DND-41 (cell line): ENCODE results near the gene PARVB.

Experiments used
- ATAC-seq: fragments of 200-7000 bp; cut with Tn5 transposase; 3 replicates; pipeline ENCODE4 v1.9.1; 2021; ENCODE audit warnings: low read depth; ENCODE audit not compliant: insufficient read depth
- DNase-seq: peaks from one replicate; pipeline ENCODE4 v3.0.0-alpha.2; 2020
- H2AFZ ChIP-seq: 2 replicates; pipeline ENCODE4 v1.6.0; 2012; ENCODE audit warnings: low read depth, low read length
- H3K27ac ChIP-seq: 2 replicates; pipeline ENCODE4 v1.5.1; 2012; ENCODE audit warnings: low read length, inconsistent platforms
- H3K27me3 ChIP-seq: fragments of 200-600 bp; sonication (generic); 2 replicates; pipeline ENCODE4 v1.6.0; 2012; ENCODE audit warnings: low read length, mild to moderate bottlenecking, inconsistent platforms; ENCODE audit not compliant: insufficient read depth, poor library complexity
- H3K36me3 ChIP-seq: 2 replicates; pipeline ENCODE4 v1.5.1; 2012; ENCODE audit warnings: low read length, inconsistent platforms; ENCODE audit not compliant: insufficient read depth
- H3K4me1 ChIP-seq: 2 replicates; pipeline ENCODE4 v1.5.1; 2012; ENCODE audit warnings: mild to moderate bottlenecking, low read length; ENCODE audit not compliant: insufficient read depth
- H3K4me2 ChIP-seq: 2 replicates; pipeline ENCODE4 v1.6.0; 2012; ENCODE audit warnings: mild to moderate bottlenecking, moderate library complexity, low read length, inconsistent platforms; ENCODE audit not compliant: insufficient read depth
- H3K4me3 ChIP-seq, 2 experiments: fragments of 200-600 bp in 1 of 2; shearing (Covaris generic) in 1 of 2; 2 replicates each; pipeline ENCODE4 v1.5.1; 2012 to 2016; ENCODE audit warnings: inconsistent platforms in 2 of 2, low read length in 2 of 2, mild to moderate bottlenecking in 2 of 2, low read depth in 1 of 2, moderate library complexity in 1 of 2
- H3K79me2 ChIP-seq: 2 replicates; pipeline ENCODE4 v1.6.0; 2012; ENCODE audit warnings: low read length, inconsistent platforms; ENCODE audit not compliant: insufficient read depth
- H3K9ac ChIP-seq: 2 replicates; pipeline ENCODE4 v1.6.0; 2012; ENCODE audit warnings: low read depth, mild to moderate bottlenecking, inconsistent platforms, low read length, moderate library complexity
- H3K9me3 ChIP-seq: 2 replicates; pipeline ENCODE4 v1.5.1; 2012; ENCODE audit warnings: low read length, moderate library complexity, mild to moderate bottlenecking, inconsistent platforms; ENCODE audit not compliant: insufficient read depth, severe bottlenecking
- H4K20me1 ChIP-seq: 2 replicates; pipeline ENCODE4 v1.6.0; 2012; ENCODE audit warnings: low read length; ENCODE audit not compliant: insufficient read depth
- EZH2 ChIP-seq: IDR thresholded peaks from 3 replicates; pipeline ENCODE4 v1.6.1; 2012; ENCODE audit warnings: borderline replicate concordance, low read depth, mild to moderate bottlenecking, moderate library complexity, low read length, inconsistent platforms; ENCODE audit not compliant: severe bottlenecking
- TF ChIP-seq, protein P1 (sequence below): IDR thresholded peaks from 2 replicates; pipeline ENCODE4 v1.5.1; 2012; ENCODE audit warnings: borderline replicate concordance, low read length, moderate library complexity, mild to moderate bottlenecking; ENCODE audit not compliant: poor library complexity, severe bottlenecking; ENCODE audit errors: extremely low read depth

The PARVB gene

DNA sequence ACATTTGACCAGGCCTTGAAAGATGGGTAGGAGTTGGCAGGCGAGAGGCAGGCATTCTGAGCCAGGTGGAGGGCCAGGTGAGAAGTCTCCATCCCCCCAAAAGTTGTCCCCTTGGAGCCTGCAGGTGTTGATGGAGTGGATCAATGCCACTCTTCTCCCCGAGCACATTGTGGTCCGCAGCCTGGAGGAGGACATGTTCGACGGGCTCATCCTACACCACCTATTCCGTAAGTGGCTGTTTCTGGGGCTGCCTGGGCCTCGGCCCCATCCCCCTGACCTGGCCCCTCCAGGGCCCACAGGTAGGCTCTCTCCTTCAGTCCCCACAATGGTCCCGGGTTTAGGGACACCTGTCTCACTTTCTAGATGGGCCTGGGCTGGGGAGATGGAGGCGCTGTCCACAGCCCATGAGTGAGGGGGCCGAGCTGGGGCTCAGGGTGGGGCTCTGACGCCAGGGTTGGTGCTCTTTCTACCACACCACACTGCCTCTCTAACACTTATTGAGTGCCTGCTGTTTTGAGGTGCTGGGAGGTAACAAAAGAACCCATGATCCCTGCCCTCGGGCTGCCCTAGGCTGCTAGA, 163.6 kb downstream of the PARVB start:
- Histone ChIP-seq H2AFZ (no peak overlapping the region), H3K4me2 (no peak overlapping the region), H3K4me1 (peaks cover 8% of the 10 kb centered on the region), H3K36me3 (peaks cover 25% of the 10 kb centered on the region), H4K20me1 (peaks cover 16% of the 10 kb centered on the region), H3K27ac (no peak overlapping the region), H3K79me2 (peaks cover 9% of the 10 kb centered on the region), H3K4me3 (no peak overlapping the region), H3K9ac (no peak overlapping the region), H3K27me3 (no peaks in the 10 kb centered on the region), H3K9me3 (no peaks in the 10 kb centered on the region)
- ATAC-seq, result no peak
- TF ChIP-seq EZH2, result no peak
- TF ChIP-seq, protein P1, sequence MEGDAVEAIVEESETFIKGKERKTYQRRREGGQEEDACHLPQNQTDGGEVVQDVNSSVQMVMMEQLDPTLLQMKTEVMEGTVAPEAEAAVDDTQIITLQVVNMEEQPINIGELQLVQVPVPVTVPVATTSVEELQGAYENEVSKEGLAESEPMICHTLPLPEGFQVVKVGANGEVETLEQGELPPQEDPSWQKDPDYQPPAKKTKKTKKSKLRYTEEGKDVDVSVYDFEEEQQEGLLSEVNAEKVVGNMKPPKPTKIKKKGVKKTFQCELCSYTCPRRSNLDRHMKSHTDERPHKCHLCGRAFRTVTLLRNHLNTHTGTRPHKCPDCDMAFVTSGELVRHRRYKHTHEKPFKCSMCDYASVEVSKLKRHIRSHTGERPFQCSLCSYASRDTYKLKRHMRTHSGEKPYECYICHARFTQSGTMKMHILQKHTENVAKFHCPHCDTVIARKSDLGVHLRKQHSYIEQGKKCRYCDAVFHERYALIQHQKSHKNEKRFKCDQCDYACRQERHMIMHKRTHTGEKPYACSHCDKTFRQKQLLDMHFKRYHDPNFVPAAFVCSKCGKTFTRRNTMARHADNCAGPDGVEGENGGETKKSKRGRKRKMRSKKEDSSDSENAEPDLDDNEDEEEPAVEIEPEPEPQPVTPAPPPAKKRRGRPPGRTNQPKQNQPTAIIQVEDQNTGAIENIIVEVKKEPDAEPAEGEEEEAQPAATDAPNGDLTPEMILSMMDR, result no peak
- no peak for DNase-seq

DNA sequence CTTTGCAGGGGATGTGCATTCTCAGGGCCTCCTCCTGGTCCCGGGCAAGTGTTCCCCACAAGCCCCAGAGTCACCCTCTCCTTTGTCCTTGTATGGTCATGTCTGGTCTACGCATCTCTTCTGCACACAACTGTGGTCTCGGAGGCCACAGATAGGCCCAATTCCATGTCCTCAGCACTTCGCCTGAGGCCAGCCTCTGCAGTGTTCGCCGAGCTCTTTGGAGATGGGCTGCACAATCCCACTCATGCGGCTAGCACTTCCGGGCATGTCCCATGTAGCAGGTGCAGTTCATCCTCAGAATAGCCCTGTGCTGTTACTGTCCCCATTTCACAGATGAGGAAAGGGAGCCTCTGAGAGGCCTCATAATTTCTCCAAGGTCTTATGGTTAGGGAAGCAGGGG, 164.2 kb downstream of the PARVB start:
- TF ChIP-seq EZH2, result no peak
- TF ChIP-seq, protein P1, result no peak
- Histone ChIP-seq H3K4me2 (no peak overlapping the region), H3K79me2 (peaks cover 4% of the 10 kb centered on the region; the same call in 1 of the 2 replicates), H3K27me3 (no peaks in the 10 kb centered on the region), H3K36me3 (peaks cover 22% of the 10 kb centered on the region), H3K27ac (no peak overlapping the region), H3K4me3 (no peak overlapping the region), H3K4me1 (peaks cover 2% of the 10 kb centered on the region; the same call in 1 of the 2 replicates), H4K20me1 (peaks cover 16% of the 10 kb centered on the region), H3K9me3 (no peaks in the 10 kb centered on the region), H3K9ac (no peak overlapping the region), H2AFZ (no peak overlapping the region)
- DNase-seq (no peak), ATAC-seq (no peak)

GRCh38 chr22:44188986-44189630, 165.0 kb downstream of the PARVB start:
- no peaks in the 10 kb centered on the region for H3K27me3 ChIP-seq
- peaks cover 21% of the 10 kb centered on the region for H3K36me3 ChIP-seq
- peaks cover 16% of the 10 kb centered on the region for H4K20me1 ChIP-seq
- TF ChIP-seq EZH2, result no peak
- TF ChIP-seq, protein P1, result no peak
- H3K27ac ChIP-seq, result no peak overlapping the region
- no peaks in the 10 kb centered on the region for H3K79me2 ChIP-seq
- H3K9me3 ChIP-seq, result no peaks in the 10 kb centered on the region
- DNase-seq (no peak), ATAC-seq (peak; percentile 19; the same call in 1 of the 3 replicates)
- H3K4me3 ChIP-seq, result no peak overlapping the region
- H3K9ac ChIP-seq, result no peak overlapping the region
- H3K4me2 ChIP-seq, result no peak overlapping the region
- no peaks in the 10 kb centered on the region for H3K4me1 ChIP-seq
- H2AFZ ChIP-seq, result no peak overlapping the region
